ENCODE results near the gene PPP1CA.

- TF ChIP-seq POLR2A (IDR thresholded peaks at IDR 0.05), result no peak
- TF ChIP-seq, protein P1, sequence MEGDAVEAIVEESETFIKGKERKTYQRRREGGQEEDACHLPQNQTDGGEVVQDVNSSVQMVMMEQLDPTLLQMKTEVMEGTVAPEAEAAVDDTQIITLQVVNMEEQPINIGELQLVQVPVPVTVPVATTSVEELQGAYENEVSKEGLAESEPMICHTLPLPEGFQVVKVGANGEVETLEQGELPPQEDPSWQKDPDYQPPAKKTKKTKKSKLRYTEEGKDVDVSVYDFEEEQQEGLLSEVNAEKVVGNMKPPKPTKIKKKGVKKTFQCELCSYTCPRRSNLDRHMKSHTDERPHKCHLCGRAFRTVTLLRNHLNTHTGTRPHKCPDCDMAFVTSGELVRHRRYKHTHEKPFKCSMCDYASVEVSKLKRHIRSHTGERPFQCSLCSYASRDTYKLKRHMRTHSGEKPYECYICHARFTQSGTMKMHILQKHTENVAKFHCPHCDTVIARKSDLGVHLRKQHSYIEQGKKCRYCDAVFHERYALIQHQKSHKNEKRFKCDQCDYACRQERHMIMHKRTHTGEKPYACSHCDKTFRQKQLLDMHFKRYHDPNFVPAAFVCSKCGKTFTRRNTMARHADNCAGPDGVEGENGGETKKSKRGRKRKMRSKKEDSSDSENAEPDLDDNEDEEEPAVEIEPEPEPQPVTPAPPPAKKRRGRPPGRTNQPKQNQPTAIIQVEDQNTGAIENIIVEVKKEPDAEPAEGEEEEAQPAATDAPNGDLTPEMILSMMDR (IDR thresholded peaks at IDR 0.05), result no peak
Measured at GRCh38 chr11:67420147-67420645, 18.5 kb upstream of the PPP1CA start.

Data from lower leg skin (tissue), 3 donors.